SH-SY5Y (cell line): Measurements from ENCODE around the gene CGNL1.

Source experiments
- GATA2 ChIP-seq: IDR thresholded peaks from 2 replicates; pipeline ENCODE4 v1.6.1; 2011; ENCODE audit warnings: mild to moderate bottlenecking, low read depth, low read length
- GATA3 ChIP-seq: IDR thresholded peaks from 2 replicates; pipeline ENCODE4 v1.6.1; 2011; ENCODE audit warnings: low read depth, mild to moderate bottlenecking, low read length, moderate library complexity

DNA sequence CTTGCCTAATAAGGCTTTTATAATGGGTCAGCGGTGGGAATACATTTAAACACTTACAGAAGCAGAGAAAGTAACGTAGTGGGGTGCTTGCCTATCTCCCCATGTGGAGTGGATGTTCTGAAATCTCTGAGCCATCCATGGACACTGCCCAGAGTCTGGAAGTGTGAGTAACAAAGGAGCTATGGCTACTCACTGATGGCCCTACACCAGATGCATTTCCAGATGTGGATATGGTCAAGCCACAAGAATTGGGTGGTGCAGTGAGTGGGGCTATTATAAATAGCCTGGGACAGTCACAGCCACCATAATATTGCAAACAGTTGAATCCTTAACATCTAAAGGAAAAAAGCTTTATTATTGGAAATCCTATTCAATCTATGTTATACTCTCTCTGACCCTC, 96.6 kb downstream of the CGNL1 start:
- no peak for TF ChIP-seq GATA2
- no peak for TF ChIP-seq GATA3
